WTC11 (cell line): ENCODE measurements around the gene UGT1A5. TPM values are rescaled to one million over a fixed set of nuclear protein-coding genes. Genes with fewer than 3 reads are reported as not detected.

ENCODE experiments used
- ATAC-seq: fragments of 200-7000 bp; cut with Tn5 transposase; 2 replicates; pipeline ENCODE4 v1.10.0; 2021; ENCODE audit warnings: mild to moderate bottlenecking, moderate library complexity
- CTCF ChIA-PET: fragments of 300-600 bp; sonication (Branson Sonifier 250); formaldehyde crosslinking; loops from one replicate; lab custom pipeline; 2021; ENCODE audit warnings: antibody characterized with exemption; lab: Charles Lee
- POLR2A ChIA-PET: fragments of 350-600 bp; sonication (Branson Sonifier 250); formaldehyde crosslinking; loops from one replicate; lab custom pipeline; 2021; ENCODE audit warnings: antibody characterized with exemption; lab: Charles Lee
- DNase-seq: peaks from one replicate; pipeline ENCODE4 v3.0.0; 2021; ENCODE audit warnings: low spot score
- H3K27ac Mint-ChIP-seq: 2 replicates; pipeline ENCODE4 v1.8.0; 2021; ENCODE audit warnings: mixed read lengths
- H3K27me3 Mint-ChIP-seq: 2 replicates; pipeline ENCODE4 v1.8.0; 2021; ENCODE audit warnings: low read depth, mild to moderate bottlenecking, moderate library complexity, mixed read lengths
- H3K36me3 Mint-ChIP-seq: 2 replicates; pipeline ENCODE4 v1.8.0; 2021; ENCODE audit warnings: mixed read lengths
- H3K4me1 Mint-ChIP-seq: 2 replicates; pipeline ENCODE4 v1.8.0; 2022; ENCODE audit warnings: mixed read lengths
- H3K4me3 Mint-ChIP-seq: 2 replicates; pipeline ENCODE4 v1.8.0; 2021; ENCODE audit warnings: mild to moderate bottlenecking, moderate library complexity, mixed read lengths
- H3K9me3 Mint-ChIP-seq: 2 replicates; pipeline ENCODE4 v1.8.0; 2021; ENCODE audit warnings: mixed read lengths
- ARID4B ChIP-seq: sonication (generic); formaldehyde crosslinking; IDR thresholded peaks from 2 replicates; pipeline ENCODE4 v1.8.0; 2023; ENCODE audit warnings: missing genetic modification reagents, mild to moderate bottlenecking, borderline replicate concordance
- ATF1 ChIP-seq: sonication (generic); formaldehyde crosslinking; IDR thresholded peaks from 2 replicates; pipeline ENCODE4 v1.8.1; 2023; ENCODE audit warnings: mild to moderate bottlenecking, moderate library complexity, missing genetic modification reagents
- ESRRA ChIP-seq: sonication (generic); formaldehyde crosslinking; IDR thresholded peaks from 2 replicates; pipeline ENCODE4 v1.8.1; 2022; ENCODE audit warnings: mild to moderate bottlenecking, missing genetic modification reagents, borderline replicate concordance
- FOXJ3 ChIP-seq: sonication (generic); formaldehyde crosslinking; IDR thresholded peaks from 2 replicates; pipeline ENCODE4 v1.9.0; 2021; ENCODE audit warnings: missing genetic modification reagents, mild to moderate bottlenecking, borderline replicate concordance
- FOXP1 ChIP-seq: sonication (generic); formaldehyde crosslinking; IDR thresholded peaks from 2 replicates; pipeline ENCODE4 v1.8.0; 2022; ENCODE audit warnings: missing genetic modification reagents, mild to moderate bottlenecking, moderate library complexity, borderline replicate concordance
- MXD4 ChIP-seq: fragments of 250-450 bp; sonication (Bioruptor Pico); IDR thresholded peaks from 2 replicates; pipeline ENCODE4 v1.8.0; 2021; ENCODE audit warnings: mild to moderate bottlenecking, moderate library complexity, borderline replicate concordance
- SMAD3 ChIP-seq: sonication (generic); formaldehyde crosslinking; IDR thresholded peaks from 2 replicates; pipeline ENCODE4 v1.8.0; 2022; ENCODE audit warnings: missing genetic modification reagents, mild to moderate bottlenecking, borderline replicate concordance
- SMAD4 ChIP-seq: sonication (generic); formaldehyde crosslinking; IDR thresholded peaks from 2 replicates; pipeline ENCODE4 v1.8.0; 2022; ENCODE audit warnings: mild to moderate bottlenecking, missing genetic modification reagents
- TEAD1 ChIP-seq: sonication (generic); formaldehyde crosslinking; IDR thresholded peaks from 2 replicates; pipeline ENCODE4 v1.8.0; 2022; ENCODE audit warnings: mild to moderate bottlenecking, missing genetic modification reagents
- TEAD4 ChIP-seq: sonication (generic); formaldehyde crosslinking; IDR thresholded peaks from 2 replicates; pipeline ENCODE4 v1.8.0; 2022; ENCODE audit warnings: mild to moderate bottlenecking, missing genetic modification reagents
- TP53 ChIP-seq: sonication (generic); formaldehyde crosslinking; IDR thresholded peaks from 2 replicates; pipeline ENCODE4 v1.8.1; 2023; ENCODE audit warnings: mild to moderate bottlenecking, missing genetic modification reagents
- ZBTB43 ChIP-seq: sonication (generic); formaldehyde crosslinking; IDR thresholded peaks from 2 replicates; pipeline ENCODE4 v1.8.1; 2023; ENCODE audit warnings: mild to moderate bottlenecking, missing genetic modification reagents
- ZNF219 ChIP-seq: sonication (generic); formaldehyde crosslinking; IDR thresholded peaks from 2 replicates; pipeline ENCODE4 v1.8.0; 2023; ENCODE audit warnings: missing genetic modification reagents, mild to moderate bottlenecking, borderline replicate concordance
- ZNF396 ChIP-seq: fragments of 250-450 bp; sonication (Bioruptor Pico); IDR thresholded peaks from 2 replicates; pipeline ENCODE4 v1.8.0; 2021; ENCODE audit warnings: mild to moderate bottlenecking, moderate library complexity, borderline replicate concordance
- ZSCAN18 ChIP-seq: fragments of 250-450 bp; sonication (Bioruptor Pico); IDR thresholded peaks from 2 replicates; pipeline ENCODE4 v2.1.2; 2022; ENCODE audit warnings: mild to moderate bottlenecking, moderate library complexity
- total RNA-seq: library from RNA; stranded (reverse); gene quantifications from 3 replicates; pipeline ENCODE4 v1.2.3, GENCODE V29; 2021
- TF ChIP-seq, protein P1 (sequence below): sonication (generic); formaldehyde crosslinking; IDR thresholded peaks from 2 replicates; pipeline ENCODE4 v1.8.1; 2022; ENCODE audit warnings: low read depth, missing genetic modification reagents, borderline replicate concordance

UGT1A5 gene
- total RNA-seq, 1 experiment from 2014 or later = not detected

GRCh38 chr2:233761040-233761769 is 48.5 kb downstream of the UGT1A5 start:
- Mint-ChIP-seq H3K9me3 (peaks cover 17% of the 10 kb centered on the region), H3K27ac (no peak overlapping the region), H3K27me3 (peaks cover 7% of the 10 kb centered on the region; the same call in 1 of the 2 replicates), H3K4me3 (no peak overlapping the region), H3K4me1 (no peaks in the 10 kb centered on the region)
- ATAC-seq (no peak), DNase-seq (no peak)
- POLR2A ChIA-PET = no interaction called here
- CTCF ChIA-PET = no interaction called here
- TF ChIP-seq ARID4B (CRISPR knock-in tag) = no peak
- no peak for TF ChIP-seq ZSCAN18 (CRISPR knock-in tag)
- no peak for TF ChIP-seq ATF1 (CRISPR knock-in tag)
- TF ChIP-seq ZNF219 (CRISPR knock-in tag) = no peak
- TF ChIP-seq FOXJ3 = no peak
- TF ChIP-seq TP53 = no peak
- no peak for TF ChIP-seq ESRRA (CRISPR knock-in tag)
- no peak for TF ChIP-seq SMAD3 (CRISPR knock-in tag)
- TF ChIP-seq, all 79 proteins: peak for 0
- no peaks in the 10 kb centered on the region for H3K36me3 Mint-ChIP-seq

GRCh38 chr2:233764264-233764663 is 51.6 kb downstream of the UGT1A5 start:
- no peaks in the 10 kb centered on the region for H3K36me3 Mint-ChIP-seq
- ATAC-seq (no peak), DNase-seq (no peak)
- no peak overlapping the region for H3K4me3 Mint-ChIP-seq
- H3K27me3 Mint-ChIP-seq = peaks cover 7% of the 10 kb centered on the region; the same call in 1 of the 2 replicates
- H3K4me1 Mint-ChIP-seq = peaks cover 3% of the 10 kb centered on the region
- no peak overlapping the region for H3K27ac Mint-ChIP-seq
- CTCF ChIA-PET = no interaction called here
- H3K9me3 Mint-ChIP-seq = peaks cover 9% of the 10 kb centered on the region
- TF ChIP-seq TEAD4 (CRISPR knock-in tag) = no peak
- TF ChIP-seq SMAD4 (CRISPR knock-in tag) = no peak
- no peak for TF ChIP-seq FOXJ3
- TF ChIP-seq FOXP1 = no peak
- TF ChIP-seq MXD4 (CRISPR knock-in tag) = no peak
- TF ChIP-seq, protein P1, sequence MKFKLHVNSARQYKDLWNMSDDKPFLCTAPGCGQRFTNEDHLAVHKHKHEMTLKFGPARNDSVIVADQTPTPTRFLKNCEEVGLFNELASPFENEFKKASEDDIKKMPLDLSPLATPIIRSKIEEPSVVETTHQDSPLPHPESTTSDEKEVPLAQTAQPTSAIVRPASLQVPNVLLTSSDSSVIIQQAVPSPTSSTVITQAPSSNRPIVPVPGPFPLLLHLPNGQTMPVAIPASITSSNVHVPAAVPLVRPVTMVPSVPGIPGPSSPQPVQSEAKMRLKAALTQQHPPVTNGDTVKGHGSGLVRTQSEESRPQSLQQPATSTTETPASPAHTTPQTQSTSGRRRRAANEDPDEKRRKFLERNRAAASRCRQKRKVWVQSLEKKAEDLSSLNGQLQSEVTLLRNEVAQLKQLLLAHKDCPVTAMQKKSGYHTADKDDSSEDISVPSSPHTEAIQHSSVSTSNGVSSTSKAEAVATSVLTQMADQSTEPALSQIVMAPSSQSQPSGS = no peak
- no peak for TF ChIP-seq ZNF396 (CRISPR knock-in tag)
- no peak for TF ChIP-seq ZBTB43
- TF ChIP-seq TEAD1 (CRISPR knock-in tag) = no peak
- POLR2A ChIA-PET = no interaction called here
